CD4-positive, alpha-beta memory T cell (primary cell): ENCODE data around the gene OLFML2A. TPM values are rescaled to one million over a fixed set of nuclear protein-coding genes. Genes with fewer than 3 reads are reported as not detected.
A peak's percentile ranks its signal among the peaks of the same experiment; 100 is the strongest.

ENCODE experiments used
- CTCF ChIA-PET: fragments of 350-600 bp; sonication (Branson Sonifier 250); formaldehyde crosslinking; loops from one replicate; lab custom pipeline; 2021; ENCODE audit warnings: inconsistent platforms; ENCODE audit not compliant: partially characterized antibody; lab: Charles Lee
- POLR2A ChIA-PET: fragments of 350-600 bp; sonication (Branson Sonifier 250); formaldehyde crosslinking; loops from one replicate; lab custom pipeline; 2021; ENCODE audit not compliant: partially characterized antibody; lab: Charles Lee
- DNase-seq, 5 donors: peaks; one replicate each; pipeline versions ENCODE4 v3.0.0 to v3.0.0-alpha.2; 2020 to 2022; ENCODE audit warnings: mixed read lengths in 1 of 5
- H3K27ac ChIP-seq: one replicate; pipeline ENCODE4 v1.7.0; 2013; ENCODE audit warnings: low read depth, low read length
- H3K27me3 ChIP-seq: 2 replicates; pipeline ENCODE4 v1.7.0; 2013; ENCODE audit warnings: mild to moderate bottlenecking, low read length, moderate library complexity; ENCODE audit not compliant: insufficient read depth
- H3K36me3 ChIP-seq: 2 replicates; pipeline ENCODE4 v1.7.0; 2013; ENCODE audit warnings: mild to moderate bottlenecking, low read length, moderate library complexity; ENCODE audit not compliant: insufficient read depth
- H3K4me1 ChIP-seq: 2 replicates; pipeline ENCODE4 v1.7.0; 2013; ENCODE audit warnings: mild to moderate bottlenecking, low read length, moderate library complexity; ENCODE audit not compliant: insufficient read depth
- H3K4me3 ChIP-seq, 2 donors: one replicate each; pipeline ENCODE4 v1.7.0; 2013; ENCODE audit warnings: low read length in 2 of 2, mild to moderate bottlenecking in 1 of 2
- H3K9me3 ChIP-seq, 2 donors: one replicate each; pipeline ENCODE4 v1.7.0; 2013; ENCODE audit warnings: low read length in 2 of 2, control low read depth in 1 of 2; ENCODE audit not compliant: control insufficient read depth in 1 of 2
- H3K27ac Mint-ChIP-seq, 7 donors: one replicate each; pipeline ENCODE4 v1.8.0; 2020 to 2021; ENCODE audit warnings: mixed read lengths in 7 of 7, mild to moderate bottlenecking in 6 of 7, inconsistent platforms in 3 of 7, moderate library complexity in 3 of 7
- H3K27me3 Mint-ChIP-seq, 2 donors: one replicate each; pipeline ENCODE4 v1.8.0; 2020 to 2021; ENCODE audit warnings: mixed read lengths in 2 of 2
- H3K36me3 Mint-ChIP-seq, 2 donors: one replicate each; pipeline ENCODE4 v1.8.0; 2020 to 2021; ENCODE audit warnings: mixed read lengths in 2 of 2, inconsistent platforms in 1 of 2, mild to moderate bottlenecking in 1 of 2
- H3K4me1 Mint-ChIP-seq, 4 donors: one replicate each; pipeline ENCODE4 v1.8.0; 2020 to 2021; ENCODE audit warnings: mixed read lengths in 4 of 4, mild to moderate bottlenecking in 1 of 4
- H3K4me3 Mint-ChIP-seq, 8 donors: one replicate each; pipeline ENCODE4 v1.8.0; 2020 to 2021; ENCODE audit warnings: mixed read lengths in 8 of 8, mild to moderate bottlenecking in 7 of 8, moderate library complexity in 6 of 8, inconsistent platforms in 3 of 8
- H3K9me3 Mint-ChIP-seq, 8 donors: one replicate each; pipeline ENCODE4 v1.8.0; 2020 to 2021; ENCODE audit warnings: mixed read lengths in 8 of 8, mild to moderate bottlenecking in 5 of 8, inconsistent platforms in 3 of 8, moderate library complexity in 1 of 8
- intact Hi-C: fragments of 100-400 bp; cut with micrococcal nuclease; formaldehyde crosslinking; loops from one replicate; pipeline ENCODE4 v1.15.1; 2023
- polyA plus RNA-seq, 2 donors: library from polyadenylated mRNA; unstranded; fragments of 300-500 nt; fragmentation: Illumina TruSeq; gene quantifications; one replicate each; pipeline ENCODE4 v1.2.3, GENCODE V29; 2021
- total RNA-seq, 2 experiments: library from RNA; stranded (reverse); gene quantifications; one replicate each; pipeline ENCODE4 v1.2.3, GENCODE V29; 2021

Gene OLFML2A
- total and polyA plus RNA-seq, 4 experiments from 2014 or later = not detected

GRCh38 chr9:124766326-124766725, 10.6 kb upstream of the OLFML2A start:
- Histone ChIP-seq H3K27me3 (peaks cover 35% of the 10 kb centered on the region), H3K36me3 (no peaks in the 10 kb centered on the region), H3K4me1 (peaks cover 14% of the 10 kb centered on the region), H3K9me3 (no peaks in the 10 kb centered on the region), H3K4me3 (no peak overlapping the region), H3K27ac (no peak overlapping the region)
- no peak for DNase-seq
- Mint-ChIP-seq H3K9me3 (peaks cover 0 to 4% (median 0%) of the 10 kb centered on the region in 8 donors), H3K27ac (no peak overlapping the region), H3K4me3 (no peak overlapping the region), H3K27me3 (peaks cover 58 to 63% of the 10 kb centered on the region in 2 donors), H3K4me1 (peaks cover 12 to 23% (median 16%) of the 10 kb centered on the region in 4 donors), H3K36me3 (peaks cover 0 to 2% of the 10 kb centered on the region in 2 donors)
- CTCF ChIA-PET = interaction anchor here (1.1 to 2.1 kb wide), 3 partner anchors 86 to 96 kb away, joined by 5 to 7 read pairs (median 6); partner anchors contain the start of genes ARPC5L and WDR38
- POLR2A ChIA-PET = no interaction called here
- intact Hi-C loops = no loop called here

- Histone ChIP-seq H3K27me3 (peaks cover 35% of the 10 kb centered on the region), H3K4me1 (peaks cover 19% of the 10 kb centered on the region), H3K9me3 (no peaks in the 10 kb centered on the region), H3K36me3 (no peaks in the 10 kb centered on the region), H3K4me3 (no peak overlapping the region), H3K27ac (no peak overlapping the region)
- Mint-ChIP-seq H3K9me3 (peaks cover 0 to 5% (median 0%) of the 10 kb centered on the region in 8 donors), H3K36me3 (peaks cover 0 to 5% of the 10 kb centered on the region in 2 donors), H3K27ac (no peak overlapping the region), H3K27me3 (peaks cover 55 to 60% of the 10 kb centered on the region in 2 donors), H3K4me3 (no peak overlapping the region), H3K4me1 (peaks cover 15 to 29% (median 21%) of the 10 kb centered on the region in 4 donors)
- CTCF ChIA-PET = interaction anchor here (1.1 to 2.1 kb wide), 3 partner anchors 85 to 95 kb away, joined by 5 to 7 read pairs (median 6); partner anchors contain the start of genes ARPC5L and WDR38
- DNase-seq = no peak
- POLR2A ChIA-PET = interaction anchor here (0.7 kb wide), 1 partner anchor 10 kb away, joined by 3 read pairs; no protein-coding TSS in a partner anchor
- intact Hi-C loops = no loop called here
Observed at GRCh38 chr9:124766815-124767554, 9.9 kb upstream of the OLFML2A start.

GRCh38 chr9:124767821-124768220, 9.1 kb upstream of the OLFML2A start:
- Histone ChIP-seq H3K27ac (no peak overlapping the region), H3K27me3 (peaks cover 35% of the 10 kb centered on the region), H3K4me3 (no peak overlapping the region), H3K4me1 (peaks cover 24% of the 10 kb centered on the region), H3K36me3 (no peaks in the 10 kb centered on the region), H3K9me3 (no peaks in the 10 kb centered on the region)
- H3K4me3 Mint-ChIP-seq = no peak overlapping the region
- H3K27ac Mint-ChIP-seq = no peak overlapping the region
- peaks cover 0 to 5% of the 10 kb centered on the region in 2 donors for H3K36me3 Mint-ChIP-seq
- DNase-seq = no peak
- peaks cover 20 to 36% (median 27%) of the 10 kb centered on the region in 4 donors for H3K4me1 Mint-ChIP-seq
- peaks cover 0 to 5% (median 0%) of the 10 kb centered on the region in 8 donors for H3K9me3 Mint-ChIP-seq
- H3K27me3 Mint-ChIP-seq = peaks cover 53 to 58% of the 10 kb centered on the region in 2 donors
- POLR2A ChIA-PET = no interaction called here
- CTCF ChIA-PET = no interaction called here
- intact Hi-C loops = no loop called here

- no peaks in the 10 kb centered on the region for H3K9me3 ChIP-seq
- Mint-ChIP-seq H3K27ac (no peak overlapping the region), H3K4me3 (no peak overlapping the region), H3K27me3 (peaks cover 48 to 53% of the 10 kb centered on the region in 2 donors), H3K4me1 (peaks cover 20 to 37% (median 27%) of the 10 kb centered on the region in 4 donors), H3K36me3 (peaks cover 0 to 5% of the 10 kb centered on the region in 2 donors), H3K9me3 (peaks cover 0 to 5% (median 0%) of the 10 kb centered on the region in 8 donors)
- DNase-seq = no peak
- H3K36me3 ChIP-seq = no peaks in the 10 kb centered on the region
- H3K4me1 ChIP-seq = peaks cover 24% of the 10 kb centered on the region
- CTCF ChIA-PET = interaction anchor here (0.9 to 12.2 kb wide), 2 partner anchors 57 to 86 kb away, joined by 3 to 230 read pairs; partner anchors contain the start of gene WDR38
- peaks cover 31% of the 10 kb centered on the region for H3K27me3 ChIP-seq
- H3K4me3 ChIP-seq = no peak overlapping the region
- POLR2A ChIA-PET = interaction anchor here (1.4 kb wide), 1 partner anchor 86 kb away, joined by 4 read pairs; no protein-coding TSS in a partner anchor
- intact Hi-C loops = no loop called here
- no peak overlapping the region for H3K27ac ChIP-seq
Observed at GRCh38 chr9:124768334-124768733, 8.6 kb upstream of the OLFML2A start.

GRCh38 chr9:124768750-124769548, 8.0 kb upstream of the OLFML2A start:
- Histone ChIP-seq H3K4me3 (no peak overlapping the region), H3K4me1 (peaks cover 24% of the 10 kb centered on the region), H3K9me3 (no peaks in the 10 kb centered on the region), H3K36me3 (no peaks in the 10 kb centered on the region), H3K27me3 (peaks cover 32% of the 10 kb centered on the region), H3K27ac (no peak overlapping the region)
- CTCF ChIA-PET = interaction anchor here (0.6 to 12.2 kb wide), 3 partner anchors 57 to 342 kb away, joined by 3 to 230 read pairs (median 3); partner anchors contain the start of gene WDR38
- H3K36me3 Mint-ChIP-seq = peaks cover 0 to 5% of the 10 kb centered on the region in 2 donors
- peak overlapping the region in 2 of 7 donors; percentile 12 to 72 for H3K27ac Mint-ChIP-seq
- intact Hi-C loops = no loop called here
- POLR2A ChIA-PET = interaction anchor here (1.4 kb wide), 1 partner anchor 85 kb away, joined by 4 read pairs; no protein-coding TSS in a partner anchor
- H3K27me3 Mint-ChIP-seq = peaks cover 46 to 51% of the 10 kb centered on the region in 2 donors
- no peak for DNase-seq
- peak overlapping the region; percentile 77 to 91 (median 86) for H3K4me3 Mint-ChIP-seq
- H3K9me3 Mint-ChIP-seq = peaks cover 0 to 5% (median 0%) of the 10 kb centered on the region in 8 donors
- peaks cover 20 to 44% (median 27%) of the 10 kb centered on the region in 4 donors for H3K4me1 Mint-ChIP-seq

- Mint-ChIP-seq H3K4me3 (peak overlapping the region; percentile 83 to 91 (median 87)), H3K27ac (peak overlapping the region in 5 of 7 donors; percentile 12 to 83 (median 62)), H3K36me3 (peaks cover 0 to 5% of the 10 kb centered on the region in 2 donors), H3K9me3 (peaks cover 0 to 5% (median 0%) of the 10 kb centered on the region in 8 donors), H3K4me1 (peaks cover 20 to 52% (median 30%) of the 10 kb centered on the region in 4 donors), H3K27me3 (peaks cover 47 to 54% of the 10 kb centered on the region in 2 donors)
- Histone ChIP-seq H3K4me1 (peaks cover 24% of the 10 kb centered on the region), H3K9me3 (no peaks in the 10 kb centered on the region), H3K27ac (no peak overlapping the region), H3K27me3 (peaks cover 28% of the 10 kb centered on the region), H3K4me3 (peak overlapping the region; percentile 21 to 66), H3K36me3 (no peaks in the 10 kb centered on the region)
- intact Hi-C loops = loop anchor here (2.0 to 5.0 kb wide), 4 partner anchors 419 to 493 kb away; partner anchors contain the start of genes GAPVD1, HSPA5, PPP6C and RABEPK
- POLR2A ChIA-PET = interaction anchor here (1.3 to 2.8 kb wide), 4 partner anchors 84 to 373 kb away, joined by 4 to 22 read pairs (median 7); partner anchors contain the start of genes ARPC5L, RPL35 and SCAI
- peak in 2 of 5 donors; percentile 15 to 16 for DNase-seq
- CTCF ChIA-PET = interaction anchor here (0.6 to 12.2 kb wide), 3 partner anchors 85 to 356 kb away, joined by 3 to 230 read pairs (median 3); partner anchors contain the start of gene WDR38
Observed at GRCh38 chr9:124769549-124770358, 7.2 kb upstream of the OLFML2A start.
